Measurements from ENCODE around the gene KRTAP10-4. TPM values are rescaled to one million over a fixed set of nuclear protein-coding genes. Genes with fewer than 3 reads are reported as not detected.

KRTAP10-4 gene
- total RNA-seq, 1 experiment from 2014 or later, result not detected

DNA sequence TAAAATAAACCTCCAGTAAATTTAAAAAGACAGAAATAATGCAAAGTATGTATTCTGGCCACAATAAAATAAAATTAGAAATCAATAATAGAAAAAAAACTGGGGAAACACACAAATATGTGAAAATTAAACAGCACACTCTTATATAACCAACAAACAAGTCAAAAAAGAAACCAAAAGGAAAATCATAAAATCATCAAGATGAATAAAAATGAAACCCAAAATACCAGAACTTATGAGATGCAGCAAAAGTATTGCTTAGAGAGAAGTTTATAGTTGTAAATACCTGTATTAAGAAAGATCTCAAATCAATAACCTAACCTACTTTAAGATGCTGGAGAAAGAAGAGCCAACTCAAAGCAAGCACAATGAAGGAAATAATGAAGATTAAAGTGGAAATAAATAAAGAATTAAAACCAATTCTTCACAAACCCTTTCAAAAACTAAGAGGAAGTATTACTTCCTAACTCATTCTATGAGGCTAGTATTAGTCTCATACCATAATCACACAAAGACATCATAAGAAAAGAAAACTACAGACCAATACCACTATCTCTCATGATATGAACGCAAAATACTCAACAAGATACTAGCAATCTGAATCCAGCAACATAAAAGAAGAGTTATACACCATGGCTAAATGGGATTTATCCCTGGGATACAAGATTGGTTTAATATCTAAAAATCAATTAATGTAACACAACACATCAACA lies 8.5 kb upstream of the KRTAP10-4 start:
- no peak for TF ChIP-seq CTCF (IDR thresholded peaks at IDR 0.05; ENCODE audit: unreplicated experiment)
- ChIA-PET POLR2A (no interaction called here), CTCF (interaction anchor here (0.6 kb wide), 1 partner anchor 42 kb away, joined by 3 read pairs; no protein-coding TSS in a partner anchor)
- H3K27me3 Mint-ChIP-seq (ENCODE audit: insufficient read depth, unreplicated experiment), result peaks cover 15% of the 10 kb centered on the region
- H3K36me3 Mint-ChIP-seq (ENCODE audit: insufficient read depth, unreplicated experiment), result no peaks in the 10 kb centered on the region
- intact Hi-C loops (cut with micrococcal nuclease), result no loop called here
- DNase-seq (ENCODE audit: unreplicated experiment), result no peak
- no peak overlapping the region for H3K27ac Mint-ChIP-seq (ENCODE audit: low read depth, unreplicated experiment)
- H3K9me3 Mint-ChIP-seq (ENCODE audit: unreplicated experiment), result peaks cover 7% of the 10 kb centered on the region
- no peak overlapping the region for H3K4me3 Mint-ChIP-seq (ENCODE audit: unreplicated experiment)
- no peaks in the 10 kb centered on the region for H3K4me1 Mint-ChIP-seq (ENCODE audit: insufficient read depth, unreplicated experiment)
- no TSS peak for BruUV-seq (replicated peaks)

DNA sequence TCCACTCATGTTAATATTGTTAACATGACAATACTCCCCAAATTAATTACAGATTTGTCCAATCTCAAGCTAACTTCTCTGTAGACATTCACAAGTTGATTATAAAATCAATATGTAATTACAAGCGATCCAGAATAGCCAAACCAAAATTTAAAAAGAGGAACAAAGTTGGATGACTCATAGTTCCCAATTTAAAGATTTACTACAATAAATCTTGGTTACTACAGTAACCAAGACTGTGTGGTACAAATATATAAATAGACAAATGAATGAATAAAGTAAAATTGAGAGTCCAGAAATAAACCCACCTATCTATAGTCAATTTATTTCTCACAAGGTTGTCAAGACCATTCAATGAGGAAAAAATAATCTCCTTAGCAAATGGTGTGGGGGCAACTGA lies 7.1 kb upstream of the KRTAP10-4 start:
- no peaks in the 10 kb centered on the region for H3K36me3 Mint-ChIP-seq (ENCODE audit: insufficient read depth, unreplicated experiment)
- H3K27ac Mint-ChIP-seq (ENCODE audit: low read depth, unreplicated experiment), result no peak overlapping the region
- no peak overlapping the region for H3K4me3 Mint-ChIP-seq (ENCODE audit: unreplicated experiment)
- peaks cover 15% of the 10 kb centered on the region for H3K27me3 Mint-ChIP-seq (ENCODE audit: insufficient read depth, unreplicated experiment)
- TF ChIP-seq CTCF (IDR thresholded peaks at IDR 0.05; ENCODE audit: unreplicated experiment), result no peak
- BruUV-seq (replicated peaks), result no TSS peak
- H3K9me3 Mint-ChIP-seq (ENCODE audit: unreplicated experiment), result peaks cover 12% of the 10 kb centered on the region
- H3K4me1 Mint-ChIP-seq (ENCODE audit: insufficient read depth, unreplicated experiment), result no peaks in the 10 kb centered on the region
- CTCF ChIA-PET, result no interaction called here
- DNase-seq (ENCODE audit: unreplicated experiment), result no peak
- intact Hi-C loops (cut with micrococcal nuclease), result no loop called here
- POLR2A ChIA-PET, result no interaction called here

GRCh38 chr21:44567481-44568171 lies 5.9 kb upstream of the KRTAP10-4 start:
- H3K27me3 Mint-ChIP-seq (ENCODE audit: insufficient read depth, unreplicated experiment), result peaks cover 24% of the 10 kb centered on the region
- no peak overlapping the region for H3K27ac Mint-ChIP-seq (ENCODE audit: low read depth, unreplicated experiment)
- CTCF ChIA-PET, result interaction anchor here (0.5 kb wide), 1 partner anchor 237 kb away, joined by 3 read pairs; no protein-coding TSS in a partner anchor
- no peaks in the 10 kb centered on the region for H3K4me1 Mint-ChIP-seq (ENCODE audit: insufficient read depth, unreplicated experiment)
- intact Hi-C loops (cut with micrococcal nuclease), result no loop called here
- no TSS peak for BruUV-seq (replicated peaks)
- H3K4me3 Mint-ChIP-seq (ENCODE audit: unreplicated experiment), result no peak overlapping the region
- DNase-seq (ENCODE audit: unreplicated experiment), result no peak
- peaks cover 17% of the 10 kb centered on the region for H3K9me3 Mint-ChIP-seq (ENCODE audit: unreplicated experiment)
- POLR2A ChIA-PET, result no interaction called here
- no peaks in the 10 kb centered on the region for H3K36me3 Mint-ChIP-seq (ENCODE audit: insufficient read depth, unreplicated experiment)
- TF ChIP-seq CTCF (IDR thresholded peaks at IDR 0.05; ENCODE audit: unreplicated experiment), result no peak

DNA sequence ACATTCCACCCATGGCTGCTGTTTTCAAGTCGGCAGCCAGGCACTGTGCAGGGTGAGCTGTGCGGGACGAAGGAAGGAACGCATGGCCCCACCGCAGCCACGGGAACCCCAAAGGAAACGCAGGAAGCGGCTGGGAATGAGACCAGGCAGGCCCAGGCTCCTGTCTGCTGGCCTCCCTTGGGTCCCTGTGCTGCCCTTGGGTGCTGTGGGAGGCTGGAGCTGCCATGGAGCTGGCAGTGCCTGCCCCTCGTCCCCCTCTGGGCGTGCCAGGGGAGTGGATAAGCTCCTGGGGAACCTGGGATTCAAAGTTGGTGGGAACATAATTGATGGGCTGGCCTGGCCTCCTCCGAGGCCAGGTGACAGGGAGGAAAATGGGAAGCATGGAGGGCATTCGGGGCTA lies 5.3 kb upstream of the KRTAP10-4 start:
- BruUV-seq (replicated peaks), result no TSS peak
- CTCF ChIA-PET, result interaction anchor here (0.5 kb wide), 1 partner anchor 237 kb away, joined by 3 read pairs; no protein-coding TSS in a partner anchor

More for the DNA sequence above, 5.3 kb upstream of the KRTAP10-4 start:
- H3K36me3 Mint-ChIP-seq (ENCODE audit: insufficient read depth, unreplicated experiment), result no peaks in the 10 kb centered on the region
- no peak for TF ChIP-seq CTCF (IDR thresholded peaks at IDR 0.05; ENCODE audit: unreplicated experiment)
- POLR2A ChIA-PET, result no interaction called here
- H3K27ac Mint-ChIP-seq (ENCODE audit: low read depth, unreplicated experiment), result no peak overlapping the region
- intact Hi-C loops (cut with micrococcal nuclease), result no loop called here
- H3K27me3 Mint-ChIP-seq (ENCODE audit: insufficient read depth, unreplicated experiment), result peaks cover 24% of the 10 kb centered on the region
- no peaks in the 10 kb centered on the region for H3K4me1 Mint-ChIP-seq (ENCODE audit: insufficient read depth, unreplicated experiment)
- peaks cover 17% of the 10 kb centered on the region for H3K9me3 Mint-ChIP-seq (ENCODE audit: unreplicated experiment)
- no peak for DNase-seq (ENCODE audit: unreplicated experiment)
- H3K4me3 Mint-ChIP-seq (ENCODE audit: unreplicated experiment), result no peak overlapping the region

All from MCF 10A (cell line).